Kidney (tissue), 14 donors: Measurements from ENCODE around the gene POLR3H. TPM values are rescaled to one million over a fixed set of nuclear protein-coding genes. Genes with fewer than 3 reads are reported as not detected.

ENCODE experiments used
- DNase-seq, 5 donors: peaks; one replicate each; pipeline ENCODE4 v3.0.0-alpha.2; 2013 to 2020
- FAIRE-seq: peaks from 2 replicates; lab custom pipeline; 2012; peaks lifted over from hg19 to GRCh38; lab: Jason Lieb, UNC
- H3K27ac ChIP-seq, 2 donors: one replicate each; pipeline ENCODE4 v1.7.0; 2013; ENCODE audit warnings: low read depth in 2 of 2, low read length in 2 of 2, inconsistent platforms in 1 of 2
- H3K27me3 ChIP-seq: one replicate; pipeline ENCODE4 v1.7.1; 2013; ENCODE audit warnings: low read length, inconsistent platforms; ENCODE audit not compliant: control insufficient read depth, insufficient read depth
- H3K36me3 ChIP-seq, 3 donors: one replicate each; pipeline versions ENCODE4 v1.7.0 to v1.7.1; 2013; ENCODE audit warnings: low read length in 3 of 3, control low read depth in 1 of 3, inconsistent platforms in 1 of 3; ENCODE audit not compliant: insufficient read depth in 3 of 3, control insufficient read depth in 2 of 3
- H3K4me1 ChIP-seq, 3 donors: one replicate each; pipeline versions ENCODE4 v1.7.0 to v1.7.1; 2013; ENCODE audit warnings: low read length in 3 of 3, inconsistent platforms in 1 of 3, low read depth in 1 of 3; ENCODE audit not compliant: control insufficient read depth in 2 of 3, insufficient read depth in 2 of 3
- H3K4me3 ChIP-seq, 3 donors: one replicate each; pipeline versions ENCODE4 v1.7.0 to v1.8.1; 2013; ENCODE audit warnings: low read length in 3 of 3, control low read depth in 1 of 3, inconsistent platforms in 1 of 3
- H3K9ac ChIP-seq, 3 donors: one replicate each; pipeline versions ENCODE4 v1.7.0 to v1.7.1; 2013; ENCODE audit warnings: low read length in 3 of 3, control low read depth in 1 of 3, inconsistent platforms in 1 of 3
- H3K9me3 ChIP-seq, 3 donors: one replicate each; pipeline versions ENCODE4 v1.7.0 to v1.7.1; 2013; ENCODE audit warnings: low read length in 3 of 3, control low read depth in 1 of 3, inconsistent platforms in 1 of 3; ENCODE audit not compliant: control insufficient read depth in 2 of 3, insufficient read depth in 1 of 3
- intact Hi-C: fragments of 100-400 bp; cut with DNase I; formaldehyde crosslinking; loops from one replicate; pipeline ENCODE4 v1.11.1; 2022
- polyA plus RNA-seq: library from polyadenylated mRNA; stranded (reverse); fragments of 350-450 nt; fragmentation: Illumina TruSeq; extraction: RNeasy Lipid Tissue Mini Kit (QIAGEN cat#74804); gene quantifications from one replicate; pipeline ENCODE4 v1.2.3, GENCODE V29; 2014; ENCODE audit warnings: low read depth, low replicate concordance; ENCODE audit not compliant: insufficient read depth
- total RNA-seq: library from RNA; stranded (reverse); fragmentation: NEBNext Ultra II Directional; extraction: Animal tissue kit (Norgen Biotek cat#: 25700); gene quantifications from one replicate; pipeline ENCODE4 v1.2.1, GENCODE V29; 2021
- TF ChIP-seq, protein P1 (sequence below): IDR thresholded peaks from 3 replicates; pipeline ENCODE4 v1.5.1; 2012; ENCODE audit warnings: mild to moderate bottlenecking, moderate library complexity, borderline replicate concordance; ENCODE audit not compliant: insufficient read depth; ENCODE audit errors: extremely low read depth
- donor health status: control.
- donor health status: control.
- donor health status: control.
- donor health status: control.
- donor health status: control.
- donor health status: DM: yes; HTN: yes; CAD: no.
- donor health status: Normal renal cell carcinoma (clear cell type).

The POLR3H gene
- total and polyA plus RNA-seq, 2 donors from 2014 or later = 37.4 to 39.4 TPM

DNA sequence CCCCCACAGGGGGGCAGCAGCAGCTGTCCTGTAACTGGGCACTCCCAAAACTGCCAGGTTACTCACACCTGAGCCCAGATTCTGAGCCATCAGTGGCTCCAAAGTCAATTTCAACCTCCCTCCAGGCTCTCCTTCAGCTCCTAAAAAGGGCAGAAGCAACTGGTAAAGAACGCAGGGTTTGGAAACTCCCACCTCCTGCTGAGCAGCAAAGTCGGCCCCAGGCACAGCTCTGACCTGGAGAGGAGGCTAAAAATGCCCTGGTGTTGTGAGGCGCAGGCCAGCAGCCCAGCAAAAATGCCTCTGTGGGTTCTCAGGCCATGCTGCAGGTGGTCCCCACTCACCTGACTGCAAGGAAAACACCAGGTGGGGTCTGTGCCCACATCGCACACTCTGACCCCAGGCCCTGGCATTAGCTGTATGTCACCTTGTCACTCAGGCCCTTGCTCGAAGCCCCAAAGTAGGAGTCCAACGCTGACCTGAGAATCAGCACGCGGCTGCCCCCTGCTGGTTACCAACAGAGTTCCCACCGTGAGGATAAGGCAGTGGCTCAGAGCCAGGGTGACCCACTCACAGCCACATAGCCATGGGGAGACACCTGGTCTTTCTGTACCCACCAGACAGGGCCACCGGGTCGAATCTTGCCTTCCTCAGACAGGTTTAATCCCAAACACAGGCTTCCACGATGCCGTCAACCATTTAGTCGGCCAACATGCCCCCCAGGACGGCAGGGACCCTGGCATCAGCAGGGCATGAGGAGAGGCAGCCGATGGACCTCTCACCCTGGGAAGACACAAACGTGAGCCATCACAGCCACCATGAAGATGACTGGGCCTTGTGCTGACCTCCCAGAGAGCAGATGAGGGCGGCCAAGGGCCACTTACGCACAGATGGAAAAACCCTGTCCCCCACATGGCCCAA lies 11.1 kb downstream of the POLR3H start:
- TF ChIP-seq, protein P1, sequence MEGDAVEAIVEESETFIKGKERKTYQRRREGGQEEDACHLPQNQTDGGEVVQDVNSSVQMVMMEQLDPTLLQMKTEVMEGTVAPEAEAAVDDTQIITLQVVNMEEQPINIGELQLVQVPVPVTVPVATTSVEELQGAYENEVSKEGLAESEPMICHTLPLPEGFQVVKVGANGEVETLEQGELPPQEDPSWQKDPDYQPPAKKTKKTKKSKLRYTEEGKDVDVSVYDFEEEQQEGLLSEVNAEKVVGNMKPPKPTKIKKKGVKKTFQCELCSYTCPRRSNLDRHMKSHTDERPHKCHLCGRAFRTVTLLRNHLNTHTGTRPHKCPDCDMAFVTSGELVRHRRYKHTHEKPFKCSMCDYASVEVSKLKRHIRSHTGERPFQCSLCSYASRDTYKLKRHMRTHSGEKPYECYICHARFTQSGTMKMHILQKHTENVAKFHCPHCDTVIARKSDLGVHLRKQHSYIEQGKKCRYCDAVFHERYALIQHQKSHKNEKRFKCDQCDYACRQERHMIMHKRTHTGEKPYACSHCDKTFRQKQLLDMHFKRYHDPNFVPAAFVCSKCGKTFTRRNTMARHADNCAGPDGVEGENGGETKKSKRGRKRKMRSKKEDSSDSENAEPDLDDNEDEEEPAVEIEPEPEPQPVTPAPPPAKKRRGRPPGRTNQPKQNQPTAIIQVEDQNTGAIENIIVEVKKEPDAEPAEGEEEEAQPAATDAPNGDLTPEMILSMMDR = peak; percentile 64
- H3K9ac ChIP-seq = peak overlapping the region in 1 of 3 donors; percentile 53
- DNase-seq = peak; percentile 66 to 86 (median 80)
- intact Hi-C loops = no loop called here
- peaks cover 0 to 10% (median 0%) of the 10 kb centered on the region in 3 donors for H3K4me1 ChIP-seq
- no peaks in the 10 kb centered on the region for H3K9me3 ChIP-seq
- H3K36me3 ChIP-seq = peaks cover 0 to 28% (median 15%) of the 10 kb centered on the region in 3 donors
- H3K27me3 ChIP-seq = no peaks in the 10 kb centered on the region
- FAIRE-seq = no peak
- no peak overlapping the region for H3K27ac ChIP-seq
- H3K4me3 ChIP-seq = no peak overlapping the region

DNA sequence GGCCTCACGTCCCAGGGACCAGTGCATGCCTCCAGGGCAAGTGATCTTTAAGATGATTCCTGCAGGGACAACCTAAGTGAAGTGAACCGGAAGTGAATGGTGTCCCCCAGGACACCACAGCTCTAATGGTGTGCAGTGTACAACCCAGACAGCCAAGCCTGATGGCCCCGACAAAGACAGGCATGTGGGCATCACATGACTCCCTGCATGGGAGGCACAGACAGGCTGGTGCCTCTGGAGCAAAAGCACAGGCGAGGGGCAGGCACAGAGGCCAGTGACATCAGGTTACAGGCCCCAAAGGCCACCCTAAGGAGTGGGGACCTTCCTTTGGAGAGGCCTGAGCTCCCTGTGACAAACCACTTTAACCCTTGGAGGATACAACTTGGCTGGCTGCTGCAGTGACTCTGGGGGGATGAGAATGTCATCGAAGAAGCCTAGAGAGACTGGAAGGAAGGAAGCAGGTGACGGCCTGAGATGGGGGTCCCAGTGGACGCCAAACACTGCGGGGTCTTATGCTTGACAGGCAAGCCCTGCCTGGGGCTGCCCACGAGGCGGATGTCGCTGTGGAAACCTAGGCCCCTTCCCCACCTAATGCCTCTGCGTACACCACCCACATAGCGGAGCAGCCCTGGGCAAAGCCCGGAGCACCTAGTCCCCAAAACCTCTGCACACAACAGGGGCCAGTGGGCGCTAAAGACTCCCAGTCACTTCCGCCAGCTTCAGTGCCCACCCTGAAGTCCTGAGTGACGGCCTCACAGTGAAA lies 12.4 kb downstream of the POLR3H start:
- no peak overlapping the region for H3K4me3 ChIP-seq
- DNase-seq = no peak
- H3K27ac ChIP-seq = no peak overlapping the region
- peaks cover 0 to 41% (median 25%) of the 10 kb centered on the region in 3 donors for H3K36me3 ChIP-seq
- H3K9me3 ChIP-seq = no peaks in the 10 kb centered on the region
- no peak overlapping the region for H3K9ac ChIP-seq
- TF ChIP-seq, protein P1 = no peak
- FAIRE-seq = no peak
- peaks cover 0 to 10% (median 0%) of the 10 kb centered on the region in 3 donors for H3K4me1 ChIP-seq
- intact Hi-C loops = no loop called here
- H3K27me3 ChIP-seq = no peaks in the 10 kb centered on the region

GRCh38 chr22:41530890-41531714 lies 13.2 kb downstream of the POLR3H start:
- Histone ChIP-seq H3K9ac (no peak overlapping the region), H3K27ac (no peak overlapping the region)
- intact Hi-C loops = no loop called here

More at GRCh38 chr22:41530890-41531714, 13.2 kb downstream of the POLR3H start:
- H3K4me1 ChIP-seq = peaks cover 0 to 10% (median 0%) of the 10 kb centered on the region in 3 donors
- TF ChIP-seq, protein P1 = no peak
- no peaks in the 10 kb centered on the region for H3K27me3 ChIP-seq
- DNase-seq (no peak), FAIRE-seq (no peak)
- H3K9me3 ChIP-seq = no peaks in the 10 kb centered on the region
- H3K36me3 ChIP-seq = peaks cover 0 to 48% (median 26%) of the 10 kb centered on the region in 3 donors
- H3K4me3 ChIP-seq = no peak overlapping the region
